ENCODE measurements around the gene CDCA4.
"Not testable (repeated sequence)": the region's sequence is repeated elsewhere in the genome, so short reads cannot be mapped to it uniquely, and the experiment has no call there.

The CDCA4 gene

GRCh38 chr14:105020815-105021655 lies at the start of gene CDCA4:
TSS of gene CDCA4 (minus strand) at chr14:105021083. CDS start at chr14:105011929, 9,154 bp downstream.
- DNase-seq: peak; percentile 95 to 99 (median 98)
- intact Hi-C loops (cut with DNase I): loop anchor here (5.0 kb wide), 1 partner anchor 39 kb away; no protein-coding TSS in a partner anchor

GRCh38 chr14:105069871-105070759 lies 49.2 kb upstream of the CDCA4 start:
- peak in 6 of 42 donors; percentile 28 to 54 (median 39) for DNase-seq
- intact Hi-C loops (cut with DNase I): no loop called here

DNA sequence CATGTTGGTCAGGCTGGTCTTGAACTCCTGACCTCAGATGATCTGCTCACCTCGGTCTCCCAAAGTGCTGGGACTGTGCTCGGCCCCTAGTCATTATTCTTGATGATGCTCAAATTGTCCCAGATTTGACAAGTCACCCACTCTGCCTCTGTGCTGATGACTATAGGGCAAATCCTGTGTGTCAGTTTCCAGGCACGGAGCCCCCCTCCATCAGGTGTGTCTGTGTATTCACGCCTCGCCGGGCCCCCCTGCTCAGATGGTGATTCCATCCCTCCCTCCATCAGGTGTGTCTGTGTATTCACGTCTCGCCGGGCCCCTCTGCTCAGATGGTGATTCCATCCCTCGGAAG lies 48.6 kb upstream of the CDCA4 start:
- intact Hi-C loops (cut with DNase I): no loop called here
- DNase-seq: no peak

- DNase-seq: no peak
- intact Hi-C loops (cut with DNase I): no loop called here
Measured at GRCh38 chr14:105068818-105069217, 47.9 kb upstream of the CDCA4 start.

DNA sequence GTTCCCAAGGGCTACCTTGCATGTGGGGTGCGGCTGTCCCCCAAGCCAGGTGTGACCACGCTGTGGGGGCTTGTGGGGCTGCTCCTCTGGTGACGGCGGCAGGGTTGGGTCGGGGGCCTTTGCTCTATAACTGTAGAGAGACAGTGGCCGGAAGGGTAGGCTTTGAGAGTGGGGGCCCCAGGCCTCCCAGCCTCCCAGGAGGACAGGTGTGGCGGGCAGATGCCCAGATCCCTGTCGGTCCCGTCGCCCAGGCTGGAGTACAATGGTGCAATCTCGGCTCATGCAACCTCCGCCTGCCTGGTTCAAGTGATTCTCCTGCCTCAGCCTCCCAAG lies 47.1 kb upstream of the CDCA4 start:
- no peak for DNase-seq
- intact Hi-C loops (cut with DNase I): no loop called here

DNA sequence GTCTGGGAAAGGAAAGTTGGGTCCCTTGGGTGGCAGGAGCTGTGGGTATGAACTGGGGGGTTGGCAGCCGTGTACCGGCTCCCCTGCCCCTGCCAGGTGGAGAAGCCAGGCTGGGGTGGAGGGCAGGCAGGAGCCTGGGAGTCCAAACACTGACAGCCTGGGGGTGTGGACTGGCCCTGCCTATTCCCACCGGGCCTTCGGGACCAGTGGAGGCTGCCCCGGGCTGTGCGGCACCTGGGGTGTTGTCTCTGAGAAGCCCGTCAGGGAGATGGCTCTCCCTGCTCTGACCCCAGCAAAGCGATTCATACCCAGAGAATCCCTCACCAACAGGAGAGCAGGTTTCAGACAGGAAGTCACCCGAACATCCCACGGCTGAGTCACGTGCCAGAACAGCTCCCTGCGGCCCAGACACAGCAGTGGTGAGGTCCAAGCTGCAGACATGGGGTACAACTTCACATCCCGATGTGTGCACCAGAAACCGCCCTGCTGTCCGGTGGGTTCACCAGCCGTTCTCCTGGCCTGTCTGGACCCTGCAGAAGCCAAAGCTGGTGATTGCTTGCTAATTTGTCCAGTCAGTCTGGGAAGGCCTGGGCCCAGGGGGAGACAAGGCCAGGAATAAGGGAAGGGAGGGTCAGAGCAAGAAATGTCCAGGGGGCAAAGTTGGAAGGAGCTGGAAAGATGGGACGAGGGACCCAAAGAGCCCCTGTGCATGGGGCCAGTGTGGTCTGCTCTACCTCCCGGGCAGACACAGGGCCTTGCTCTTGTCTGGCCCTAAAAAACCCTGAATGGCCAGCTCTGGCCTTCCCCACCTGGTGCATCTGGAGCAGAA lies 46.5 kb upstream of the CDCA4 start:
- intact Hi-C loops (cut with DNase I): no loop called here
- DNase-seq: no peak

GRCh38 chr14:105066240-105067071 lies 45.6 kb upstream of the CDCA4 start:
- intact Hi-C loops (cut with DNase I): no loop called here
- DNase-seq: no peak

- peak in 14 of 42 donors; percentile 17 to 74 (median 35) for DNase-seq
- intact Hi-C loops (cut with DNase I): no loop called here
Measured at GRCh38 chr14:105065280-105066228, 44.7 kb upstream of the CDCA4 start, which contains the start of gene GPR132. TSS of gene GPR132 (minus strand) at chr14:105065430. CDS start at chr14:105055420, 10,010 bp downstream.

GRCh38 chr14:105064721-105065143 lies 43.8 kb upstream of the CDCA4 start:
- intact Hi-C loops (cut with DNase I): no loop called here
- DNase-seq: peak in 24 of 42 donors; percentile 24 to 68 (median 41)

GRCh38 chr14:105064001-105064400 lies 43.1 kb upstream of the CDCA4 start:
- intact Hi-C loops (cut with DNase I): no loop called here
- no peak for DNase-seq

GRCh38 chr14:105063506-105063905 lies 42.6 kb upstream of the CDCA4 start:
- DNase-seq: peak in 1 of 42 donors; percentile 25
- intact Hi-C loops (cut with DNase I): not testable (repeated sequence)

GRCh38 chr14:105063056-105063455 lies 42.2 kb upstream of the CDCA4 start:
- intact Hi-C loops (cut with DNase I): no loop called here
- DNase-seq: no peak

- no peak for DNase-seq
- intact Hi-C loops (cut with DNase I): no loop called here
Measured at GRCh38 chr14:105062048-105062433, 41.2 kb upstream of the CDCA4 start.

DNA sequence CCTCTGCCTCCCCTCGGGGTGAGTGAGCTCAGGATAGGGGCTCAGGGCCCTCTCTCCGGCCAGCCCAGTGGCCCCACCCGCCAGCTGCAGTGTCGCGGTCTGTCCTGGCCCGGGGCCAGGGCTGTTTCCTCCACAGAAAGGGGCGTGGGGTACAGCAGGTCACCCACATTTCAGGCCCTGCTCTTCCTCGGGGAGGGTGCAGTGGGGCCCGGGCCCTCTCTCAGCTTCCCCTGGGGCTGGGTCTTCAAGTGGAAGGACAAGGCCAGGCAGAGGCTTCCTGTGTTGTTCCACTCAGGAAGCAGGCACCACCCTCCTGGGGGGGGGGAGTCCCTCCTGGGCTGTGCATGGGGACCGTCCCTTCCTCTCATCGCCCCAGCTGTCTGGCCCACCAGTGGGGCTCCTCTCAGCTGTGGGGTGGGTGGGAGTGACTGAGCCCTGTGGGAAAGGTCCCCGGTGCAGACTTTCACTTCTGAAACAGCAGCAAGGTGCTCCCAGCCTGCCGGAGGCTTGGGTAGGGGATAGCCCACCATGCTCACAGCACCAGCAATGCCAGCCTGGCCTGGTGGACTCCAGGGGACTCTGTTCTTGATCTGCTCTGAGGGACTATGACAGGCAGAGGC lies 40.7 kb upstream of the CDCA4 start:
- DNase-seq: peak in 6 of 42 donors; percentile 15 to 35 (median 22)
- intact Hi-C loops (cut with DNase I): no loop called here

DNA sequence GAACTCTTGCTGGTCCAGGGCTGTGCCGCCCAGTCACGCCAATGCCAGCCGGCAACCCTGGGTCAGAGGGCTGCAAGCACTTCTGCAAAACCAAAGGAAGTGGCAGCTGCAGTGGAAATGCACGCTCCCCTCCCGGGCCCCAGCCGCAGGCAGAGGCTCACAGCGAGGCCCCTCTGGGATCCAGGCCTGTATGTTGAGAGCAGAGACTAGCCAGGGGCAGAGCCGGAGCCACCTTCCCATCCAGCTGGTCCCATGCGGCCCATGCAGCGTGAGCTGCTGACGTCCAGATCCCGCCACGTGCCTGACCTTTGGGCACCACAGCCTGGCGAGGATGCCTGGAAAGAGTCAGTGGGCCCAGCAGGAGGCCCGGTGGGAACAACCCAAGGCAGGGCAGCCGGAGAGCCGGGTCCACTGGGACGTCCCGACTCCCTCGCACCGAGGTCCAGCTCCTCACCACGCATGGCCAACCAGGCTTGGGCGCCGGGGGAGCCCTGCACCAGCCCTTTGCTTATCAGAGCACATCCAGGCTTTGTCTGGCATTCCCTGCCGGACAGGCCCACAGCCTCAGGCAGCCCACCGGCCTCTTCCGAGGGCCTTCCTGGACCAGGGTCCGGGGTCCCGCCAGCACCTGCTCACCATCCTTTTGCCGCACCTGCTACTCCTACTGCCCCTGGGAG lies 40.0 kb upstream of the CDCA4 start:
- DNase-seq: peak in 25 of 42 donors; percentile 21 to 59 (median 35)
- intact Hi-C loops (cut with DNase I): no loop called here

DNA sequence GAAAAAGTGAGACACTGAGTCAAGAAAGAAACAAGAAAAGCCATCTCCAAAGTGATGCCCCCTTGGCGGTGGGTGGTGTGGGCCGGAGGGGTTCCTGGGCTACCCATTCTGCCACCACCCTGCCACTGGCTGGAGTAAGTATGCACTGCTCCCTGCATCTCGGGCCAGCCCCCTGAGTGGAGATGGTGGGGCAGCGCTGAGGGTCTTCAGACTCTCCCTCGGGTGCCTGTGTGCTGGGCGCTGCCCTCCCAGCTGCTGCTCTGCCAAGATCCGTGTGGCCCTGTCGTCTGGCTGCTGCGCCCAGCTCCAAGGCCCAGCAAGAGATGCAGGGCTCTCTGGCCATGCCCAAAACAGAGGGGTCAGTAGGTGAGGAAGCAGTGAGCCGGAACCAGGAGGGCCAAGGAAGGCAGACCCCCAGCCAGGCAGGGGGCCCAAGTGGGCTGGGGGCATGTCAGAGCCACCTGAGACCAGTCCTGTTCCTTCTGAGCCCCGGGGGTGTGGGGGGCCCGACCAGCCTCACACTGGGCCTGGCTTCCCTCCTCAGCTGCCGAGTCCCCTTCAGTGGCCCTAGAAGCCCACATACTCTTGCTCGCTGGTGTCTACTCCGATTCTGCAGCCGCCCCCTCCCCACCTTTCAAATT lies 39.2 kb upstream of the CDCA4 start:
- intact Hi-C loops (cut with DNase I): no loop called here
- DNase-seq: no peak

All from head of caudate nucleus (tissue), 42 donors.